Thyroid gland (tissue), 4 donors: Measurements from ENCODE around the gene LMO7. TPM values are rescaled to one million over a fixed set of nuclear protein-coding genes. Genes with fewer than 3 reads are reported as not detected.

ENCODE experiments used
- DNase-seq, 2 donors: peaks; one replicate each; pipeline ENCODE4 v3.0.0-alpha.2; 2019
- H3K27ac ChIP-seq, 3 donors: fragments of 200-600 bp; sonication (generic); 1 replicate in 2 of 3; 2 replicates in 1 of 3; pipeline ENCODE4 v1.5.1; 2016 to 2019; ENCODE audit warnings: mild to moderate bottlenecking in 1 of 3, moderate library complexity in 1 of 3
- H3K27me3 ChIP-seq: fragments of 200-600 bp; sonication (generic); one replicate; pipeline ENCODE4 v1.5.1; 2019
- H3K36me3 ChIP-seq, 2 donors: fragments of 200-600 bp; sonication (generic); one replicate each; pipeline ENCODE4 v1.5.1; 2016 to 2019
- H3K4me1 ChIP-seq, 2 donors: fragments of 200-600 bp; sonication (generic); one replicate each; pipeline ENCODE4 v1.5.1; 2017 to 2019
- H3K4me3 ChIP-seq, 3 donors: fragments of 200-600 bp; sonication (generic); replicated peaks in 1 of 3; 1 replicate in 2 of 3; 2 replicates in 1 of 3; pipeline ENCODE4 v1.5.1; 2016; ENCODE audit warnings: mild to moderate bottlenecking in 1 of 3
- H3K9me3 ChIP-seq: fragments of 200-600 bp; sonication (generic); one replicate; pipeline ENCODE4 v1.5.1; 2017
- CTCF ChIP-seq, 6 experiments: fragments of 200-600 bp in 3 of 6; fragments of 450-650 bp in 3 of 6; sonication (generic) in 3 of 6; IDR thresholded peaks; one replicate each; pipeline ENCODE4 v1.5.1; 2016 to 2019; ENCODE audit warnings: antibody characterized with exemption in 6 of 6, mild to moderate bottlenecking in 2 of 6, inconsistent platforms in 1 of 6, moderate library complexity in 1 of 6
- POLR2A ChIP-seq, 2 donors: fragments of 450-650 bp; IDR thresholded peaks; one replicate each; pipeline ENCODE4 v1.6.1; 2017; ENCODE audit warnings: antibody characterized with exemption in 2 of 2, mild to moderate bottlenecking in 2 of 2, moderate library complexity in 1 of 2
- WGBS, 2 donors: methylation state at CpG; one replicate each; pipeline ENCODE4 v1.1.5; 2017; 5-methylcytosine and 5-hydroxymethylcytosine counted together
- intact Hi-C: fragments of 100-400 bp; cut with DNase I; formaldehyde crosslinking; loops from one replicate; pipeline ENCODE4 v1.15.1; 2023
- total RNA-seq, 4 donors: library from RNA; depleted of rRNA; stranded (reverse); fragments of >200 nt; gene quantifications; one replicate each; pipeline ENCODE4 v1.2.3, GENCODE V29; 2016

LMO7 gene
- total RNA-seq, 4 donors from 2014 or later = 129 to 218 (median 185) TPM

- TF ChIP-seq CTCF (IDR thresholded peaks at IDR 0.05) (peak in 2 of 6 experiments; percentile 3 to 7), POLR2A (IDR thresholded peaks at IDR 0.05) (peak in 1 of 2 donors; percentile 24)
- intact Hi-C loops = no loop called here
- 1 to 2% methylated on average over 24 to 26 of the region's 58 CpGs for WGBS, 2 donors
- peak overlapping the region; percentile 49 to 94 (median 84) for H3K4me3 ChIP-seq
- H3K27me3 ChIP-seq = no peaks in the 10 kb centered on the region
- DNase-seq = peak; percentile 65 to 68
- H3K4me1 ChIP-seq = peaks cover 18 to 31% of the 10 kb centered on the region in 2 donors
- H3K27ac ChIP-seq = peak overlapping the region; percentile 95 to 98 (median 98)
- H3K36me3 ChIP-seq = no peaks in the 10 kb centered on the region
- H3K9me3 ChIP-seq = no peaks in the 10 kb centered on the region
These were observed 478 bp downstream of the LMO7 start for GRCh38 chr13:75636436-75637180.

- H3K4me1 ChIP-seq = peaks cover 18 to 36% of the 10 kb centered on the region in 2 donors
- no peaks in the 10 kb centered on the region for H3K9me3 ChIP-seq
- H3K27me3 ChIP-seq = no peaks in the 10 kb centered on the region
- no peaks in the 10 kb centered on the region for H3K36me3 ChIP-seq
- peak overlapping the region in 2 of 3 donors; percentile 49 to 84 for H3K4me3 ChIP-seq
- H3K27ac ChIP-seq = peak overlapping the region in 2 of 3 donors; percentile 95 to 98
- TF ChIP-seq POLR2A (IDR thresholded peaks at IDR 0.05) = no peak
- TF ChIP-seq CTCF (IDR thresholded peaks at IDR 0.05) = no peak
- no peak for DNase-seq
- intact Hi-C loops = no loop called here
- WGBS, 2 donors = 16 to 36% methylated on average over 16 to 17 of the region's 17 CpGs
These were observed 1.1 kb downstream of the LMO7 start for GRCh38 chr13:75637181-75637750.

- DNase-seq = no peak
These were observed 3.3 kb downstream of the LMO7 start for GRCh38 chr13:75639454-75639853.

GRCh38 chr13:75641026-75641425, 4.9 kb downstream of the LMO7 start:
- Histone ChIP-seq H3K9me3 (no peaks in the 10 kb centered on the region), H3K27me3 (no peaks in the 10 kb centered on the region), H3K36me3 (no peaks in the 10 kb centered on the region), H3K27ac (peak overlapping the region; percentile 71 to 95 (median 76)), H3K4me1 (peaks cover 45 to 68% of the 10 kb centered on the region in 2 donors), H3K4me3 (no peak overlapping the region)
- TF ChIP-seq POLR2A (IDR thresholded peaks at IDR 0.05) = peak in 1 of 2 donors; percentile 35
- peak in 1 of 6 experiments; percentile 16 for TF ChIP-seq CTCF (IDR thresholded peaks at IDR 0.05)
- peak; percentile 56 to 62 for DNase-seq
- 55 to 61% methylated on average over 6 of the region's 6 CpGs for WGBS, 2 donors
- intact Hi-C loops = no loop called here

More at GRCh38 chr13:75639454-75639853, 3.3 kb downstream of the LMO7 start:
- Histone ChIP-seq H3K9me3 (no peaks in the 10 kb centered on the region), H3K4me1 (peaks cover 32 to 56% of the 10 kb centered on the region in 2 donors), H3K27ac (peak overlapping the region; percentile 71 to 95 (median 76)), H3K4me3 (no peak overlapping the region), H3K36me3 (no peaks in the 10 kb centered on the region), H3K27me3 (no peaks in the 10 kb centered on the region)
- intact Hi-C loops = no loop called here
- 95 to 96% methylated on average over 2 of the region's 2 CpGs for WGBS, 2 donors
- TF ChIP-seq CTCF (IDR thresholded peaks at IDR 0.05) (no peak), POLR2A (IDR thresholded peaks at IDR 0.05) (no peak)

GRCh38 chr13:75643182-75643581, 7.1 kb downstream of the LMO7 start:
- 42 to 43% methylated on average over 1 of the region's 1 CpG for WGBS, 2 donors
- TF ChIP-seq CTCF (IDR thresholded peaks at IDR 0.05) = no peak
- TF ChIP-seq POLR2A (IDR thresholded peaks at IDR 0.05) = peak in 1 of 2 donors; percentile 61
- H3K27ac ChIP-seq = peak overlapping the region; percentile 62 to 95 (median 71)
- H3K4me1 ChIP-seq = peaks cover 53 to 83% of the 10 kb centered on the region in 2 donors
- no peaks in the 10 kb centered on the region for H3K36me3 ChIP-seq
- no peaks in the 10 kb centered on the region for H3K9me3 ChIP-seq
- intact Hi-C loops = no loop called here
- no peak for DNase-seq
- H3K27me3 ChIP-seq = no peaks in the 10 kb centered on the region
- H3K4me3 ChIP-seq = no peak overlapping the region
